BLaER1 treated with 17β-estradiol and CSF1 and Interleukin-3, amounts not matched to agents 10 nM and 100 nM (cell line): Measurements from ENCODE around the gene CHMP1A.
"Not testable (repeated sequence)": the region's sequence is repeated elsewhere in the genome, so short reads cannot be mapped to it uniquely, and the experiment has no call there.

Experiments used
- H3K27ac ChIP-seq, 11 experiments: shearing (Covaris generic); formaldehyde crosslinking; 2 replicates each; pipeline ENCODE4 v1.8.1; 2022
- H3K27me3 ChIP-seq, 11 experiments: shearing (Covaris generic); formaldehyde crosslinking; 2 replicates each; pipeline ENCODE4 v1.8.1; 2022
- H3K36me3 ChIP-seq, 11 experiments: shearing (Covaris generic); formaldehyde crosslinking; 2 replicates each; pipeline ENCODE4 v1.8.1; 2022
- H3K4me1 ChIP-seq, 10 experiments: shearing (Covaris generic); formaldehyde crosslinking; 2 replicates each; pipeline ENCODE4 v1.8.1; 2022
- H3K4me2 ChIP-seq, 11 experiments: shearing (Covaris generic); formaldehyde crosslinking; 2 replicates each; pipeline ENCODE4 v1.8.1; 2022
- H3K4me3 ChIP-seq, 10 experiments: shearing (Covaris generic); formaldehyde crosslinking; 2 replicates each; pipeline ENCODE4 v1.8.1; 2022
- H3K9ac ChIP-seq, 11 experiments: shearing (Covaris generic); formaldehyde crosslinking; 2 replicates each; pipeline ENCODE4 v1.8.1; 2022
- H3K9me3 ChIP-seq, 11 experiments: shearing (Covaris generic); formaldehyde crosslinking; replicated peaks in 1 of 11; 2 replicates each; pipeline ENCODE4 v1.8.1; 2022
- H4K20me1 ChIP-seq, 11 experiments: shearing (Covaris generic); formaldehyde crosslinking; 2 replicates each; pipeline ENCODE4 v1.8.1; 2022
- Cebpa-rat ChIP-seq, 11 experiments: shearing (Covaris generic); IDR thresholded peaks; 2 replicates each; pipeline ENCODE4 v1.8.1; 2022

The CHMP1A gene

DNA sequence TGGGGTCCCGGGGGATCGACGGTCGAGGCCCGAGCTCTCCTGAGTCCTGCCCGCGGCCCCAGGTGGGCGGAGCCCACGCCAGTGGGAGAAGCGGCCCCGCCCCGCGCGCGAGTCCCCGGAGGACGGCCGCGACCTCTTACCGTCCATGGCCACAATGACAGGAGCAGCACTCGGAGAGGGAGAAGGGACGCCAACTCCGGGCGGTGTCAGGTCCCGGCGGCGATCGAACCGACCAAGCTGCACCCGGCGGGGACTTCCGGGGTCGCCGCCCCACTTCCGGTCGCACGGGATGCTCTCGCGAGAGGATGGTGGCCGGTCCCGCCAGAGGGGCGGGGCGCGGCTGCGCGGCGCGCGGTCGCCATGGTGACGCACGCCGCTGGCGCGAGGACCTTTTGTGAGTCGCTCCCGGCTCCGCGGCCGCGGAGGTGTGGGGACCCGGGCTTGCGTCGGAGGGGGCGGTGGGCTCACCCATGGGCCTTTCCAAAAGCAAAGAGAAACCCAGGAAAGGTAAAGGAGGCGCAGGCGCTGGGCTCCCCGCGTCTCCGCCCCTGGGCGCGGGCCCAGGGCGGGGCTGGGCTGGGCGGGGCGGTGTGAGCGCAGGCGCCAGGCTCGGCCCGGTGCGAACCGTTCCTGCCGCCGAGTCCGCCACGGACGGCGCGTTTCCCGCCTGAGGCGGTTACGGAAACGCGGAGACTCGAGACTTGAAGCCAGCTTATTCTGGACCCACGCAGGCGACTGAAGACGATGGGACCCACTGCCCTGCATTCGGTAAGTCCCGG is at the start of gene CHMP1A, which contains the start of gene SPATA33:
CHMP1A (minus strand) TSS at position 267 of the 779 bp plus-strand sequence; CDS start at position 147, 120 bp downstream.
SPATA33 (plus strand) TSS at position 395 of the 779 bp plus-strand sequence; CDS start at position 471, 76 bp downstream.
- Histone ChIP-seq H3K9me3 (no peaks in the 10 kb centered on the region), H3K4me1 (peaks cover 29 to 48% (median 37%) of the 10 kb centered on the region in 10 experiments), H3K27me3 (no peaks in the 10 kb centered on the region), H3K36me3 (peaks cover 22 to 54% (median 46%) of the 10 kb centered on the region in 11 experiments), H3K4me2 (peak within 1 kb of the TSS; percentile 87 to 99 (median 96)), H3K27ac (peak within 1 kb of the TSS; percentile 85 to 94 (median 89)), H4K20me1 (peaks cover 25 to 66% (median 37%) of the 10 kb centered on the region in 11 experiments; a peak in 21 of 22 replicates), H3K4me3 (peak within 1 kb of the TSS; percentile 77 to 99 (median 93)), H3K9ac (peak within 1 kb of the TSS; percentile 90 to 99 (median 95))
- TF ChIP-seq Cebpa-rat (IDR thresholded peaks at IDR 0.05), result no peak

DNA sequence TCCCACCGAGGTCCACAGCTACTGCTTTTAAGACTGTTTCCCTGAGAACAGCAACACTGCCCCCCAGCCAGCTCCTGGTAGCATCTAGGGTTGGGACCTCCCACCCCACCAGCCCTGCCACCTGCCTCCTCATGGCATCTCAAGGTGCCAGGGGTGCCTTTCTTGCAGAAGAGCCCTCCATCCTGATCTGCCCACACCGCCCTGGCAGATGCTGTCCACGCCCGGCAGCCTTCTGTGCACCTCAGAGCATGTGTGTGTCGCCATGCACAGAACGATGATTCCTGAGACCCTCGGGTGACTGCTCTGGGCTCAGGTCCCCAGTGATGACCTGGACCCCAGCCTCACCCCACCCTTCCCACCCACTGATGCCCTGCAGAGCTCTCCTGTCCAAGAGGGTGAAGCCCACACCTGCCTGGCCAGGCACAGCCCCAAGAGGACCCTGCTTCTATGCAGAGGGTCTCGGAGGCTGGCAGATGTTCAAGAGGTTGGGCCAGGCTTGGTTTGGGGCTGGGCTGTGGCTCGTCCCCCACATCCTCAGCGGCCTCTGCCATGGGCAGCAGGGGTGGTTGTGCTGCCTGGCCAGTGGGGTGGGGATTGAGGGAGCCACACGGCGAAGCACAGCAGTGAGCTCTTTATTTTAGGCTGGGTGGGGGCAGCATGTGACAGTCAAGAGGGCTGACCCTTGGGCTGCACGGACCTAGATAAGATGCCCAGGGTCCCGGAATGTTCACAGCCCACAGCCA is 49.2 kb upstream of the CHMP1A start:
- H3K9me3 ChIP-seq, result no peaks in the 10 kb centered on the region
- H3K27ac ChIP-seq, result no peak overlapping the region
- no peaks in the 10 kb centered on the region for H3K27me3 ChIP-seq
- H3K9ac ChIP-seq, result peak overlapping the region in 6 of 11 experiments; percentile 1 to 31 (median 18); a peak in 2 of 22 replicates
- peaks cover 10 to 32% (median 20%) of the 10 kb centered on the region in 10 experiments; a peak in 18 of 20 replicates for H3K4me1 ChIP-seq
- H3K36me3 ChIP-seq, result peaks cover 0 to 36% (median 0%) of the 10 kb centered on the region in 11 experiments; a peak in 5 of 22 replicates
- TF ChIP-seq Cebpa-rat (IDR thresholded peaks at IDR 0.05), result no peak
- H4K20me1 ChIP-seq, result peaks cover 0 to 42% (median 0%) of the 10 kb centered on the region in 11 experiments; a peak in 6 of 22 replicates
- H3K4me3 ChIP-seq, result no peak overlapping the region
- peak overlapping the region in 10 of 11 experiments; percentile 1 to 87 (median 47); a peak in 18 of 22 replicates for H3K4me2 ChIP-seq

DNA sequence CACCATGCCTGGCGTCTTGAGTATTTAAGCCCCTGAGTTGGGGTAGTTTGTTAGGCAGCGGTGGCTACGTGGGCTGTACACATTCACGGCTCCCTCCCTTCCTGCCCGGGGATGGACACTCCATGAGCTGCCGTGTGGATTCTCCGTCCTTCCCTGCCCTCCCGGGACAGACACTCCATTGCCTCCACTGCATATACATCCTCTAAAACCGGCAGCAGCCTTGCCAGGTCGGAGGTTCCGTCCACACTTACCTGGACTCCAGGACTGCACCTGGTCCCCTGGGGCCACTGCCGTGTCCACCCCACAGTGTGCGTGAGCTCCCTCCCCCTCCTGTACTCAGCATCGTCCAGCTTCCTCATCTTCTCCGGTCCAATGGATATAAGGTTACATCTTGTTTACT is 47.5 kb upstream of the CHMP1A start:
- Histone ChIP-seq H3K9me3 (no peaks in the 10 kb centered on the region), H4K20me1 (peaks cover 0 to 42% (median 10%) of the 10 kb centered on the region in 11 experiments; a peak in 17 of 22 replicates), H3K27ac (no peak overlapping the region), H3K4me2 (no peak overlapping the region), H3K4me1 (peaks cover 11 to 35% (median 26%) of the 10 kb centered on the region in 10 experiments), H3K36me3 (peaks cover 0 to 24% (median 0%) of the 10 kb centered on the region in 11 experiments; a peak in 4 of 22 replicates), H3K27me3 (no peaks in the 10 kb centered on the region), H3K9ac (no peak overlapping the region), H3K4me3 (no peak overlapping the region)
- no peak for TF ChIP-seq Cebpa-rat (IDR thresholded peaks at IDR 0.05)

DNA sequence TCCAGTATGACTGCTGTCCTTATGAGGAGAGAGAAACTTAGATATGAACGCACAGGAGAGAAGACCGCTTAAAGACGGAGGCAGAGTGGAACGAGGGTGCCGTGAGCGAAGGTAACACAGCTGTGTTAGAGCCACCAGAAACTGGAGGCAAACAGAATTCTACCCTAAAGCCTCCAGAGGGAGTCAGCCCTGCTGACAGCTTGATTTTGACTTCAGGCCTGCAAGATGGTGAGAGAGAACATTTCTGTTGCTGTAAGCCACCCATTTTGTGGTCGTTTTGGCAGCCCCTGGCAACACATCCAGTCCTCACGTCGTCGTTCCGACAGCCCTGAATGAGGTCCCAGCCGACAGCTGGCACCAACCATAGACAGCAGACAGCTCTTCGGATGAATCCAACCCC is 46.8 kb upstream of the CHMP1A start:
- no peak overlapping the region for H3K4me2 ChIP-seq
- H3K4me3 ChIP-seq, result no peak overlapping the region
- 0 out of 22 replicates have a peak overlapping the region, but pooled peaks of 2 of the 11 experiments have one; percentile 3 to 13 for H3K9ac ChIP-seq

DNA sequence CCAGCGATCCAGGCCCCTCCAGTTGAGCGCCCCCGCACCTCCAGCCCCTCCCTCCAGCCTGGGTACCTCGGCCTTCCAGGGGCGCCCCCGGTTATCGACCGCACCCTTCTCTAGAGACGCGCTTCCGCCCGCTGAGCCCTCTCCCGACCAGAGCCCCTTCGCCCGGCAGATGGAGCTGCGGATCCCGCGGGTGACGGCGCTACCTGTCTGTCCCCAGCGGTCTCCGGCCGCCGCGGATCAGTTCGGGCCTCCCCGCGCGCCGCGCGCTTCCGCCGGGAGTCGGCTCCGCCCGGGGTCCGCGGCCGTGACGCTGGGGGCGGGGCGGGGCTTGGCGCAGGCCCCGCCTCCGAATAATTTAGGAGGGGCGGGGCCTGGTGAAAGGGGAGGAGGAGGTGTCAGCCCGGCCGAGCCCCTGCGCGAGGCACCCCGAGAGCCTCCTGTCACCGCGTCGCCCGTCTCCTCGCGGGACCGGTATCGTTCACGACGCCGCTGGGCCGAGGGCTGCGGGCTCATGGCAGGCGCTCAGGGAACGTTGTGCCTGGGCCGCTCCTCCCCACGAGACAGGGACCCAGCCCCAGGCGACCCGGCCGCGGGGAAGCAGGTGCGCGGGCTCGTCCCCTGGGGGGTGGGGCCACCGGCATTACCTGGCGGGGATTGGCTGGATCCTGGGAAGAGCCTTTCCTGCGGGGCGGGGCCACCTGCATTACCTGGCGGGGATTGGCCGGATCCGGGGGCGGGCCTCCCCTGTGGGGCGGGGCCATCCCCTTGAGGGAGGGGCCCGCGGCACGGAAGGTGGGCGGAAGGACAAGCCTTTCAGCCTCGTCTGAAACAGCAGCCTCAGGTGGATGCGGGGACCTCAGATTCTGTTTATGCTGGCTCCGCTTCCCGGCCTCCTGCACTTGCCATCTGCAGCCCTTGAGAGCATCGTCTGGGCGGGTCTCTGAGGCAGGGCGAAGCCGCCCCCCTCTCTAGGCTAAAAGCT is 44.2 kb upstream of the CHMP1A start, which contains the start of gene SPATA2L:
SPATA2L (minus strand) TSS at position 281 of the 982 bp plus-strand sequence. CDS start 473 bp downstream, outside the sequence.
- no peak for TF ChIP-seq Cebpa-rat (IDR thresholded peaks at IDR 0.05)
- no peaks in the 10 kb centered on the region for H3K27me3 ChIP-seq
- peak within 1 kb of the TSS; percentile 59 to 77 (median 72) for H3K27ac ChIP-seq
- peak within 1 kb of the TSS; percentile 100 for H3K4me2 ChIP-seq
- H3K4me1 ChIP-seq, result peaks cover 24 to 51% (median 38%) of the 10 kb centered on the region in 10 experiments
- peaks cover 0 to 24% (median 14%) of the 10 kb centered on the region in 11 experiments; a peak in 17 of 22 replicates for H3K36me3 ChIP-seq
- H3K9ac ChIP-seq, result peak within 1 kb of the TSS; percentile 72 to 86 (median 80)
- peak within 1 kb of the TSS; percentile 67 to 80 (median 74) for H3K4me3 ChIP-seq
- H4K20me1 ChIP-seq, result peaks cover 27 to 48% (median 40%) of the 10 kb centered on the region in 11 experiments; a peak in 21 of 22 replicates
- no peaks in the 10 kb centered on the region for H3K9me3 ChIP-seq

More for the DNA sequence above, 46.8 kb upstream of the CHMP1A start:
- no peaks in the 10 kb centered on the region for H3K9me3 ChIP-seq
- H4K20me1 ChIP-seq, result peaks cover 7 to 42% (median 18%) of the 10 kb centered on the region in 11 experiments; a peak in 21 of 22 replicates
- peaks cover 18 to 42% (median 32%) of the 10 kb centered on the region in 10 experiments for H3K4me1 ChIP-seq
- H3K27ac ChIP-seq, result no peak overlapping the region
- no peak for TF ChIP-seq Cebpa-rat (IDR thresholded peaks at IDR 0.05)
- no peaks in the 10 kb centered on the region for H3K27me3 ChIP-seq
- H3K36me3 ChIP-seq, result peaks cover 0 to 18% (median 0%) of the 10 kb centered on the region in 11 experiments; a peak in 4 of 22 replicates

DNA sequence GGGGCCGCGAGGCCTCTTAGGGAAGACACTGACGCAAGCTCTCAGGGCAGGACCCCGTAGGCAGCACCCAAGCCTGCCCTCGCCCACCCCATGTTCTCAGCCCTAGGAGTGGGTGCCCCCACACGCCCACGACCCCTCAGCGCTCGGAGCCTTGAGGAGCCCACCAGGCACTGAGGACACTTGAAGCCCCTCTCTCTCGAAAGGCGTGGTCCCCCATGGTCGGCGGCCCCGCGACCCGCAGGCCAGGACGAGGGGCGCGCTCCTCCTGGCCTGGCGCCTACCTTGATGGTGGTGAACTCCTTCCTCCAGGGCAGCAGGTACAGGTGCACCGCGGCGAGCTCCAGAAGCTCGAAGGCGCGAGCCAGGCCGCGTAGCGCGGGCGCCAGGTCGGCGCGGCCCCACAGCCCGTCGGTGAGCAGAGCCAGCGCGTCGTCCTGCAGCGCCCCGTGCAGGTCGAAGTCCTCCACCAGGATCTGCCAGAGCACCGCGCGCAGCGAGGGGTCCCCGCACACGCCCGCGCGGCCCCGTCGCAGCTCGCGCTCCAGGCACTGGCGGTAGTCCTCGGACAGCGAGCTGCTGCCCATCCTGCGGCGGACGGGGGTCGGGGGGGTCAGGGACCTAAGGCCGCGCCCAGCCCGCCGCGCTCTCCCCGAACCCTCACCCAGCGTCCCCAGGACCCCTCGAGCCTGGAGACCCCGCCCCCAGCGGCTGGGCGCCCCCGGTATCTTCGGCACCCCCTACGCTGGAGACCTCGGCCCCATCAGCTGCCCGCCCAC is 43.3 kb upstream of the CHMP1A start:
- peaks cover 27 to 54% (median 45%) of the 10 kb centered on the region in 10 experiments for H3K4me1 ChIP-seq
- H3K27ac ChIP-seq, result peak overlapping the region; percentile 59 to 77 (median 72)
- TF ChIP-seq Cebpa-rat (IDR thresholded peaks at IDR 0.05), result no peak

DNA sequence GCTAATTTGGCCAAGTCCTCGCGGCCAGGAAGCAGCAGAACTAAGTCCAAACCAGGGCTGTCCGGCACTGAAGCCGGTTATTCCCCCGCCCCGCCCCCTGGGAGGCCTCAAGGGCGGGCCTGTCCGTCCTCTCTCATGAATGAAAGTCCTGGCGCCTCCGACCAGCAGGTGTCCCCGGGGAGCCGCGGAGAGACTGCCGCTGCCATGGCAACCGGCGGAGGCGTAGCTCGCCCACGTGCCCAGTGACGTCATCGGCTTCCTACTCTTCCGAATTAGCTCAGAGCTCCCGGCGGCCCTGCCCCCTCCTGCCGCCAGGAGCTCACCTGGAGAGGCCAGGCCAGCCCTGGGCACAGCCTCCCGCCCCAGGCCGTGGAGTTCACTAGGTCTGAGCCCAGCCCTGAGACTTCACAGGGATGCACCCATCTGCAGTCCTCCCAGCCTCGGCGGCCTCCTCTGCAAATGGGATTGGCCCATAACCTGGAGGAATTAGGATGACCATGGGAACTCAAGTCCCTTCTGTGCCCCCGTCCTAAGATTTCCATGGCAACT is 42.7 kb upstream of the CHMP1A start:
- H3K4me1 ChIP-seq, result peaks cover 30 to 55% (median 47%) of the 10 kb centered on the region in 10 experiments
- peak overlapping the region; percentile 100 for H3K4me2 ChIP-seq
- H3K9ac ChIP-seq, result peak overlapping the region; percentile 72 to 86 (median 80); a peak in 21 of 22 replicates
- peaks cover 8 to 37% (median 22%) of the 10 kb centered on the region in 11 experiments; a peak in 20 of 22 replicates for H3K36me3 ChIP-seq
- H3K9me3 ChIP-seq, result no peaks in the 10 kb centered on the region
- peak overlapping the region; percentile 13 to 77 (median 72); a peak in 20 of 22 replicates for H3K27ac ChIP-seq
- no peaks in the 10 kb centered on the region for H3K27me3 ChIP-seq
- TF ChIP-seq Cebpa-rat (IDR thresholded peaks at IDR 0.05), result no peak
- H4K20me1 ChIP-seq, result peaks cover 43 to 58% (median 55%) of the 10 kb centered on the region in 11 experiments; a peak in 21 of 22 replicates
- peak overlapping the region; percentile 67 to 80 (median 74) for H3K4me3 ChIP-seq

More for the DNA sequence above, 43.3 kb upstream of the CHMP1A start:
- peaks cover 1 to 30% (median 15%) of the 10 kb centered on the region in 11 experiments; a peak in 18 of 22 replicates for H3K36me3 ChIP-seq
- H3K27me3 ChIP-seq, result no peaks in the 10 kb centered on the region
- H4K20me1 ChIP-seq, result peaks cover 36 to 52% (median 48%) of the 10 kb centered on the region in 11 experiments; a peak in 21 of 22 replicates
- peak overlapping the region; percentile 67 to 80 (median 74) for H3K4me3 ChIP-seq
- H3K9me3 ChIP-seq, result no peaks in the 10 kb centered on the region
- peak overlapping the region; percentile 72 to 86 (median 80) for H3K9ac ChIP-seq
- peak overlapping the region; percentile 100 for H3K4me2 ChIP-seq

DNA sequence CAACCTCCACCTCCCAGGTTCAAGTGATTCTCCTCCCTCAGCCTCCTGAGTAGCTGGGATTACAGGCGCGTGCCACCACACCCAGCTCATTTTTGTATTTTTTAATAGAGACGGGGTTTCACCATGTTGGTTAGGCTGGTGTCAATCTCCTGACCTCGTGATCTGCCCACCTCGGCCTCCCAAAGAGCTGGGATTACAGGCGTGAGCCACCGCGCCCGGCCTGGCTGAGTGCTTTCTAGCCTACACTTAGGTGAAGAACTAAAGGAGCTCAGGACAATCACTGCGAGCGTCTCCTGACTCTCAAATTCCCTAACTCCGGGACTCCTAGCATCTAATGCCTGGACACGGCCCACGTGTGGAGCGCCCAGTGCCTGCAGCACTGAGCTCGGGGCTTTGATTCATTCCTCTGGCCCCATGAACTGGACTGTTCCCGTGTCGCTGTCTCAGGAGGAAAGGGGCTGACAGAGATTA is 42.2 kb upstream of the CHMP1A start:
- Histone ChIP-seq H3K4me3 (peak overlapping the region in 9 of 10 experiments; percentile 22 to 77 (median 74); a peak in 11 of 20 replicates), H3K9ac (peak overlapping the region in 7 of 11 experiments; percentile 30 to 84 (median 81); a peak in 9 of 22 replicates), H3K27ac (peak overlapping the region in 3 of 11 experiments; percentile 70 to 73 (median 72); a peak in 3 of 22 replicates)

DNA sequence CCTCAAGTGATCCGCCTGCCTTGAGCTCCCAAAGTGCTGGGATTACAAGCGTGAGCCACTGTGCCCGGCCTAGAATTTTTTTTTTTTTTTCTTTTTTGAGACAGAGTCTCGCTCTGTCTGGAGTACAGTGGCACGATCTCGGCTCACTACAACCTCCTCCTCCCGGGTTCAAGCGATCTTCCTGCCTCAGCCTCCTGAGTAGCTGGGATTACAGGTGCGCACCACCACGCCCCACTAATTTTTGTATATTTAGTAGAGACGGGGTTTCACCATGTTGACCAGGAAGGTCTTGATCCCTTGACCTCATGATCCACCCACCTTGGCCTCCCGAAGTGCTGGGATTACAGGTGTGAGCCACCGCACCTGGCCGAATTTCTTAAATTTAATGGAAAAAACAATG is 41.2 kb upstream of the CHMP1A start:
- Histone ChIP-seq H3K36me3 (peaks cover 23 to 51% (median 36%) of the 10 kb centered on the region in 11 experiments; a peak in 20 of 22 replicates), H3K4me1 (peaks cover 30 to 68% (median 58%) of the 10 kb centered on the region in 10 experiments), H4K20me1 (peaks cover 43 to 73% (median 66%) of the 10 kb centered on the region in 11 experiments; a peak in 21 of 22 replicates)
- H3K9ac ChIP-seq, H3K27ac ChIP-seq, H3K9me3 ChIP-seq, H3K4me3 ChIP-seq, H3K4me2 ChIP-seq, H3K27me3 ChIP-seq: not testable (repeated sequence)

More for the DNA sequence above, 42.2 kb upstream of the CHMP1A start:
- Histone ChIP-seq H4K20me1 (peaks cover 43 to 63% (median 59%) of the 10 kb centered on the region in 11 experiments; a peak in 21 of 22 replicates), H3K4me2 (peak overlapping the region; percentile 100), H3K36me3 (peaks cover 13 to 42% (median 27%) of the 10 kb centered on the region in 11 experiments; a peak in 20 of 22 replicates), H3K4me1 (peaks cover 30 to 60% (median 50%) of the 10 kb centered on the region in 10 experiments)
- H3K27me3 ChIP-seq, H3K9me3 ChIP-seq: not testable (repeated sequence)
